Measurements from ENCODE around the gene CMTR1. TPM values are rescaled to one million over a fixed set of nuclear protein-coding genes. Genes with fewer than 3 reads are reported as not detected.
"Not testable (repeated sequence)": the region's sequence is repeated elsewhere in the genome, so short reads cannot be mapped to it uniquely, and the experiment has no call there.

CMTR1 gene
- polyA plus RNA-seq, 1 donor, result 33.0 TPM

- no peak for DNase-seq
These were observed 2.8 kb downstream of the CMTR1 start for GRCh38 chr6:37435816-37436215.

- no peak for DNase-seq
These were observed 5.9 kb downstream of the CMTR1 start for GRCh38 chr6:37438930-37439329.

GRCh38 chr6:37441651-37442050 is 8.6 kb downstream of the CMTR1 start:
- no peak for DNase-seq

GRCh38 chr6:37442416-37443215 is 9.6 kb downstream of the CMTR1 start:
- no peak for DNase-seq

- not testable (repeated sequence) for DNase-seq
These were observed 10.2 kb downstream of the CMTR1 start for GRCh38 chr6:37443216-37443542.

- DNase-seq, result no peak
These were observed 17.0 kb downstream of the CMTR1 start for GRCh38 chr6:37449984-37450383.

GRCh38 chr6:37451441-37452193 is 18.6 kb downstream of the CMTR1 start:
- DNase-seq, result no peak

GRCh38 chr6:37452522-37452921 is 19.5 kb downstream of the CMTR1 start:
- DNase-seq, result no peak

GRCh38 chr6:37454420-37455140 is 21.6 kb downstream of the CMTR1 start:
- DNase-seq, result no peak

GRCh38 chr6:37456126-37456525 is 23.1 kb downstream of the CMTR1 start:
- no peak for DNase-seq

GRCh38 chr6:37456816-37457560 is 24.0 kb downstream of the CMTR1 start:
- no peak for DNase-seq

GRCh38 chr6:37459981-37460800 is 27.2 kb downstream of the CMTR1 start:
- DNase-seq, result no peak

GRCh38 chr6:37460805-37461204 is 27.8 kb downstream of the CMTR1 start:
- DNase-seq, result no peak

GRCh38 chr6:37463110-37463509 is 30.1 kb downstream of the CMTR1 start:
- DNase-seq, result no peak

- DNase-seq, result no peak
These were observed 34.7 kb downstream of the CMTR1 start for GRCh38 chr6:37467718-37468117.

GRCh38 chr6:37473364-37474095 is 40.5 kb downstream of the CMTR1 start:
- no peak for DNase-seq

- DNase-seq, result no peak
These were observed 41.3 kb downstream of the CMTR1 start for GRCh38 chr6:37474316-37474715.

- no peak for DNase-seq
These were observed 44.2 kb downstream of the CMTR1 start for GRCh38 chr6:37477191-37477590.

GRCh38 chr6:37477656-37478435 is 44.8 kb downstream of the CMTR1 start:
- DNase-seq, result no peak

- no peak for DNase-seq
These were observed 45.8 kb downstream of the CMTR1 start for GRCh38 chr6:37478827-37479226.
